Inflammatory macrophage (primary cell): ENCODE measurements around the gene C5orf46.
"Not testable (repeated sequence)": the region's sequence is repeated elsewhere in the genome, so short reads cannot be mapped to it uniquely, and the experiment has no call there.

Source experiments
- DNase-seq, 2 donors: peaks; one replicate each; pipeline ENCODE4 v3.0.0-alpha.2; 2020 to 2022
- total RNA-seq, 18 experiments: gene quantifications; one replicate each; lab custom pipeline; 2026; ENCODE audit warnings: mixed read lengths in 6 of 18, inconsistent platforms in 2 of 18; lab: John Stamatoyannopoulos, UW

Gene C5orf46
- 0 to 0.10 (median 0) reads per million in 18 experiments for total RNA-seq

DNA sequence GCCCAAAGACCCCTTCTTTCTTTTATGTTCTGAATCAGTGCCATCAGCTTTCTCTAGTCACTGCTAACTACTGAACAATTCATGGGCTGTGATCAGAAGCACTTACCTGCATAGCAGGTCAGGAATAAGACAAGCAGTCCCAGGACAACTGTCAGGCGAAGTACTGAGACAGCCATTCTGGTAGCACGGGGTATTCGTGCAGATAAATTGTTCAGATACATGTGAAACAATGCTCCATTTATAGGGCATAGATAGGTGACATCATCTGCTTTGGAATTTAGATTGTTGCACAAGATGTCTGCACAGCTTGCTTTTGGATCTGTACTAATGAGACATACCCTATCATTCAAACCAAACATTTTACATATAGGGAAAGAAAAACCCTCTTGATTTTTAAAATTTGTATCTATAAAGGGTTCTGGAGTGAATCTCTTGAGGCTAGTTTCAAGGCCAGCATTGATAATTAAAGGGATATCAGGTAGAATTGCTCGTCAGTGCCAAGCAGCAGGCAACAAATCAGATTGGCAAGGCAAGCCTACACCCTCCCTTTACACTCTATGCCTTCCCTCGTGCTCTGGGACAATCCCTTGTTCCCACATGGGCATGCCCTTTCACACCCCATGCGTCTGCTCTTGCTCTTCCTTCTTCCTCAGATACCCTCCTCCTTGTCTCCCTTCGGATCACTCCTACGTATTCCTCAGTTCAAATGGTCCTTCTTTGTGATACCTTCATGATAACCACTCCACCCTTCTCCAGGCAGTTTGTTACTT, at the start of gene C5orf46:
Gene C5orf46 (minus strand): TSS at position 213 of the 770 bp plus-strand sequence. CDS start 37 bp downstream, at position 176.
- no peak for DNase-seq

DNA sequence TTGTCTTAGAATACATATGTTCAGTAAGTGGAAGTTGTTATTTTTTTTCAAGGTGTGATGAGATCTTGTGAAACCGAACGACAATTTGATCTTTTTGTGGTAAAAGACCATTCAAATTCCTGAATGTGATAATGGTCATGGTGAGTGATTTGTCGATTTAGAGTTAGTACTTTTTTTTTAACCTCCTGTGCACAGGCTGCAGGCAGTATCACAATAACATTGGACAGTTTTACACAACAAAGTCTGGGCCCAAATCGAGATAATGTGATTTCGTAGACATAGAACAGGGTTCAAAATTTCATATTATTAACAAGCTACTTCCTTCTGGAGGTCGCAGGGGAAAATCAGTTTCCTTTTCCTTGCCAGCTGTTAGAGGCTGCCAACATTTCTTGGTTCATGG, 48.6 kb upstream of the C5orf46 start:
- no peak for DNase-seq

DNA sequence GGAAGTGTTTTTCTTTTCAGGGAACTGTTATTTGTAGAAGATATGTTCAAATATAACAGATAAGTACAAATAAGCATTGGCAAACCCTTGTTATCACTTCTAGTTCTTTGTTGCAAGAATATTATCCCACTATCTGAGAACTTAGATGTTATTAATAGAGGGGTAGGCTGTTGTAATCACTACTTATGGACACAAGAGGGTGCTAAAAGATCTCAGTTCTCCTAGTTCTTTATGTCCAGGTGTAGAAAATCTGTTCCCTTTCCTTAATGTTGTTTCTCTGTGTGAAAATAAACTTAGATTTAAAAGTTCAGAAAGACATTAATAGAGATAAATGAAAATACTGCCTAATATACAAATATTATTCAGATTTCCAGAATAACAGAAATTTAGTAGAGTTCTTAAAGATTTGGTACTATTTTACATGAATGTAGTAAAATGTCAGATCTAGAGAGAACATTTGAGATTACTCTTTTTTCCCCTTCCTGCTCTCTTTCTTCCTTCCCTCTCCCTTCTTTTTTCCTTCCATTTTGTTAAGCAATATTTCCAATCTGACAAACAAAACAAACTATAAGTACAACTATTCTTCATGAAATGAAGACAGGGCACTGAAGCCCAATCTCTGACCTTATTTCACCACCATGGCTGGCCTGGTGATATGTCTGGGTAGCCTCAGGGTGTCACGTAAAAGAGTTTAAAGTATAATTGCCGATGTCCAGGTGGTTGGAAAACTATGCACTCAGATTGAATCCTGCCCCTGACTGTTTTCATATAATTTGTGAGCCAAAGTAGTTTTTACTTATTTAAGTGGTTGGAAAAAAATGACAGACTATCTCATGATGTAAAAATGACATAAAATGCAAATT, 43.6 kb upstream of the C5orf46 start:
- peak; percentile 45 to 48 for DNase-seq

DNA sequence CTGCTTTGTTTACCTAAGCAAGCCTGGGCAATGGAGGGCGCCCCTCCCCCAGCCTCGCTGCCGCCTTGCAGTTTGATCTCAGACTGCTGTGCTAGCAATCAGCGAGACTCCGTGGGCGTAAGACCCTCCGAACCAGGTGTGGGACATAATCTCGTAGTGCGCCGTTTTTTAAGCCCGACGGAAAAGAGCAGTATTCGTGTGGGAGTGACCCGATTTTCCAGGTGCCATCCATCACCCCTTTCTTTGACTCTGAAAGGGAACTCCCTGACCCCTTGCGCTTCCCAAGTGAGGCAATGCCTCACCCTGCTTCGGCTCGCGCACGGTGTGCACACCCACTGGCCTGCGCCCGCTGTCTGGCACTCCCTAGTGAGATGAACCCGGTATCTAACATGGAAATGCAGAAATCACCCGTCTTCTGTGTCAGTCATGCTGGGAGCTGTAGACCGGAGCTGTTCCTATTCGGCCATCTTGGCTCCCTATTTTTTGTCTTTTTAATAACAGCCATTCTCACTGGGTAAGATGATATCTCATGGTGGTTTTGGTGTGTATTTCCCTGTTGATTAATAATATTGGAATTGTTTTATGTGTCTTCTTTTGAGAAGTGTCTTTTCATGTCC, 40.4 kb upstream of the C5orf46 start:
- DNase-seq: not testable (repeated sequence)

DNA sequence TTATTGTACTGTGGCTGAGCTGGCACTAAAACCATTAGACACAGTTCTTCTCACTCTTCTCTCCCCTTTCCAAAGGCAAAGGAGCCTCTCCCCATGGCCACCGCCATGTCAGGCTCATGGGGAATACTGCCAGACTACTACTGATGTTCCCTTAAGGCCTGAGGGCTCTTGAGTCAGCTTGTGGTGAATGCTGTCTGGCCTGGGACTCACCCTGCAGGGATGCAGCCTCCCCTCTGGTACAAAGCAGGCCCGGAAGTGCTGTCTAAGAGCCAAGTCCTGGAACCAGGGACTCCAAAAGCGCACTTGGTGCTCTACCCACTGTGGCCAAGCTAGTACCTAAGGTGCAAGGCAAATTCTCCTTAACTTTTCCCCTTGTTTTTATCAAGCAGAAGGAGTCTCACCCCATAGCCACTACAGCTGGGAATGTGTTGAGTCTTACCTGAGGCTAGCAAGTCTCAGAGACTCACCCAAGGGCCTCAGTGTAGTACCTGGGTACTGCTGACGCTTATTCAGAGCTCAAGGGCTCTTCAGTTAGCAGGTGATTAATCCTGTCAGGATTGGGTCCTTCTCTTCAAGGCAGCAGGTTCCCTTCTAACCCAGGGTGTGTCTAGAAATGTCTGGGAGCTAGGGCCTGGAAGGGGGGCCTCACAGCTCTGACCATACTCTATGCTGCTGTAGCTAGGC, 33.2 kb upstream of the C5orf46 start:
- DNase-seq: no peak

DNA sequence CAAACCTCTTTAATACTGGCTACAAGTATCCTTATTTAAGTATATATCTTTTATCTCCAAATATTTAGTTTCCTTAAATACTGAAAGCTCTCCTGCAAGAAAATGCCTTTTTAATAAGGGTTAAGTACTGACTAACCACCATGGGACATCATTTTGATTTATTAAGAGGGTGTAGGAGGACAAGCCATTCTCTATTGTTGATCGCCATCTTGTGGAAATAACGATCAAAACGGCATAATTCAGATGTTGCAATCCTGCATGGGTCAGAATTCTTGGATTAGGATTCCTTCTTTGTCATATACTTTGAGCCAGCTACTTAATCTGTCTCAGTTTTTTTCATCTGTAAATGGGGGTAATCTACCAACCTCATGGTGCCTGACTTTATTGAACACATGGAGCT, 28.7 kb upstream of the C5orf46 start:
- DNase-seq: peak; percentile 51 to 77

DNA sequence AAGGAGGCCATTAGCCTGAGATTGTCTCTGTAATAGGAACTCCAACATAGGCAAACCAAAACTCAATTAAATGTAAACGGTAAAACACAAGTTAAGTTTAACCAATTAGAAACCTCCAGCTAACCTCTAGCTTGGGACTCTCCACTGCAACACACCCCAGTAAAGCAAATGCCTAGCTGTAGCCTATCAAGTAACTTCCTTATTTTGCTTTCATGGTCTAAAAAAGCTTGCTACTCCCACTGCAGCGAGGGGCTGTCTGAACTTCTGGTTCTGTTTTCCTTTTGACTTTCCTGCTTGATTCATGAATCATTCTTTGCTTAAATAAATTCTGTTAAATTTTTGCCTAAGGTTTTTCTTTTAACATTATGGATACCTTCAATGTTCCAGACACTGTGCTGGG, 24.4 kb upstream of the C5orf46 start:
- peak; percentile 56 to 67 for DNase-seq

DNA sequence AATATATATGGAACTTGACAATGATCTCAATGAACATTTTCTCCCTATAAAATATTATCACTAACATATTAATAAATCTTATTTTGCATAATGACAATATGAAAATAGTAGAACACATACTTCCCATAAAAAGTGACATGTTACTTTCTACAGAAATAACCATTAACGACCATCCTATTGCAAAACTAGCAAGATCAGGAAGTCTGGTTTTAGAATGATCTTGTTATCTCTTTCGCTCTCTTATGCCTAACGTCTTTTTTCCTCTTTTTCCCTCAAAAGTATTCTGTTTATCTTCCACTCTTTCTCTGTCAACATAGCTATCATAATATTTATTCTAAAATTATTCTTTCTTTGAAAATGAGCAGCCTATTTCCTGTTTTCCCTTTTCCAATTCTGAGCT, 21.6 kb upstream of the C5orf46 start:
- peak in 1 of 2 donors; percentile 56 for DNase-seq

DNA sequence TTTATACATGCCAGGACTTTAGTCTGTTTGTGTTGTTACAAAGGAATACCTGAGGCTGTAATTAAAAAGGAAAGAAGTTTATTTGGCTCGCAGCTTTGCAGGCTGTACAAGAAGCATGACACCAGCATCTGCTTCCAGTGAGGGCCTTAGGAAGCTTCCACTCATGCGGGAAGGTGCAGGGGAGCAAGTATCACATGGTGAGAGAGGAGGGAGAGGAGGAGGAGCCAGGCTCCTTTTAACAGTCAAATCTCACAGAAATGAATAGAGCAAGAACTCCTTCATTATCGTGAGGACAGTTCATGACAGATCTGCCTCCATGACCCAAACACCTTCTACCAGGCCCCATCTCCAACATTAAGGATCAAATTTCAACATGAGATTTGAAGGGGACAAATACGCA, 18.7 kb upstream of the C5orf46 start:
- no peak for DNase-seq

DNA sequence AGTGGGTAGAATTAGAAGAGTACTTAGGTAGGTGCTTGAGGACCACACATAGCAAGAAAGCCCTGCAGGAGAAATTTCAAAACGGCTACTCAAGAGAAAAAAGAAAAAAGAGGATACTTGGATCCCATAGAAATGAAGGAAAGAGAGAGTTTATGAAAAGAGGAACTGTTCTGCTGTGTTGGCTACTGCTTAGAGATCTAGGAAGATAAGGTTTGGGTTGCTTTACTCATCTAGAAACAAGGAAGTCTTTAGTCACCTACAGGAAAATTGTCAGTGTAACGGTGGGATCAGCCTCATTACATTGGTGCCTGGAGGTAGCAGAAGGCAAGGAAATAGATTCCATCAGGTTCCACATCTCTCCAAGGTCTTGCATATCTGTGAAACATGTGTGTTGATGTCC, 14.8 kb upstream of the C5orf46 start:
- no peak for DNase-seq

DNA sequence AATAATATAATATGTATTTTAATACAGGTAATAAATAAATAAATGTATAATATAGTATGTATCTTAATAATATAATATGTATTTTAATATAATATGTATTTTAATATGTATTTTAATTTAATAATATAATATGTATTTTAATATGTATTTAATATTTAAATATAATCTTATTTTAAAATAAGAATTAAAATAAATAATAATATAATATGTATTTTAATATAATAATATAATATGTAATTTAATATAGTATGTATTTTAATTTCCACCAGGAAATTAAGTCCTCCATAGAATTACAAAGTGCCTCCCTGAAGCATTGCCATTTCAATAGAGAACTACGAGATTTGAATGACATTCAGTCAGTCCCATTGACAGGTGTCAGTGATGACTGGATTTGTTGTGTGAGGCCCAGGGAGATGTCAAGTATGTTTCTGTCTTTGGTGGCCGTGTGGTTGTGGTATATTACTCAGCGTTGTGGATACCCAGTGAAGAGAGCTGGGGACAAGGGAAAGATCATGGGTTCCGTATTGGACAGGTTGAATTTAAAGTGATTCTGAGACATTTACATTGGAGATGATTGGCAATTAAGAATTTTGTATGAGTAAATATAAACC, 14.2 kb upstream of the C5orf46 start:
- no peak for DNase-seq

DNA sequence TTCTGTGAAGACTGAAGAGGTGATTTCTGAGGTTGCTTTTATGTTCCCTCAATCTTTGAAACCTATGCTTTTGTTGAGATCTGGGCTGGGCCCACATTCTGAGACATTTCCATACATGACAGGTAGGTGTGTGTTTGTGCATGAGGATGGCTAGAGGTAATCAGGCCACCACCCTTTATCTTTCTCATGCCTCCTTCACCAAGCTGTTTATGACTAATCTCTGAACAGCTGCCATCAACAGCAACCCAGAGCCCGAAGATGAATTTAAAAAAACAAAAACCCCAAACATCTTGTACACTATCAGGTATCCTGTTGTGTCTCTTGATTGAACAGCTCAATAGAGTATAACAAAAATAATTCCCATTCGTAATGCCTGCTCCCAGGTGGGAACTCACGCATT, 12.6 kb upstream of the C5orf46 start:
- DNase-seq: no peak

DNA sequence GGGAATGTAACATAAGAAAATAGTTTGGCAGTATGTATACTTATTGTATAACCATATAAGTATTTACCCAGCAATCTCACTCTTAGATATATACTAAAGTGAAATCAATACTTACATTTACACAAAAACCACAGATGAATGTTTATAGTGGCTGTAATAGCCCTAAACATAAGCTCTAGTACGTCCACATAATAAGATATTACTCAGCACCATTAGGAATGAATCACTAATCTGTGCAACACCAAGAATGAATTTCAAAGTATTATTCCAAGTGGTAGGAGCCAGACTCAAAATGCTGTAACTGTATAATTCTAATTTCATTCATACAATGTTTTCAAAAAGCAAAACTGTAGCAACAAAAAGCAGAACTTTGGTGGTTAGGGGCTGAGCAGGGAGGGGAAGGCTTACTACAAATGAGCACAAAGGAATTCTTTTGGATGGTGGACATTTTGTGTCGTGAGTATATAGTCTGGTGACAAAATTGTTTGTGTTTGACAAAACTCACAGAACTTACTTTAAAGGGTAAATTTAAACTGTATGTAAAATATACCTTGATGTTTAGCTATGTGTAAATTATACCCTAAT, 11.9 kb upstream of the C5orf46 start:
- no peak for DNase-seq

DNA sequence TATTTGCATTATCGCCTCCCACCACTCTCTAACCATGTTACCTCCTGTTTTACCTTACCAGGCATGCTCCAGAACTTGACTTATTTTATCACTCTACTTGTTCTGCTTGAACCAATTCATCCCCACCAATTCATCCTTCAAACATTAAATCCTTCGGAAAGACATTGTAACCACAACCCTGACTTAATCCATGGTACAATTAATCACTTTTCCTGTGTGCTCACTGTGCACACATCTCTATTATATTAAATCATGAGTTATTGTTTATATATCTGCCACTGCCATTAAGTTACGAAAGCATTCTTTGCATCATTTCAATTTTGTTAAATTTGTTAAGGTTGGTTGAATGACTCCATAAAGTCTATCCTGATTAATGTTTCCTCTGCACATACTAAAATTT, 7.4 kb upstream of the C5orf46 start:
- DNase-seq: no peak

DNA sequence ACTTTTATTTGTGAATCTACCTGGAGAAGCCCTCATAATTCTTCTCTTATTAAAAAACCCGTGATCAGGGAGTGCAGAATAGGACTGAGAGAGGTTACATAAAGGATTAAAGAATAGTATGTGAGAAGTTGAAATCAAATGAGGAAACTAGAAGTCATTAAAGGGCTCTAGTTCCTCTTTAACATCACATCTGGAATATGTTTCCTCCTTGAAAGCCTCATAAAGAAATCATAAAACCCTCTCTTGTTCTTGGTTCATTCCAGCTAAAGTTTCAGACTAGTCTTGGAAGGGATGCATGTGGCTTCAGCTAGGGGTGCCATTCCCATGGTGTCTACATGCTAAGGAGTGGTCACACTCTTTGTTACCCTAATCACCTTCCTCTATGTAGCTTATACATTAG, 5.7 kb upstream of the C5orf46 start:
- peak; percentile 5 to 61 for DNase-seq

DNA sequence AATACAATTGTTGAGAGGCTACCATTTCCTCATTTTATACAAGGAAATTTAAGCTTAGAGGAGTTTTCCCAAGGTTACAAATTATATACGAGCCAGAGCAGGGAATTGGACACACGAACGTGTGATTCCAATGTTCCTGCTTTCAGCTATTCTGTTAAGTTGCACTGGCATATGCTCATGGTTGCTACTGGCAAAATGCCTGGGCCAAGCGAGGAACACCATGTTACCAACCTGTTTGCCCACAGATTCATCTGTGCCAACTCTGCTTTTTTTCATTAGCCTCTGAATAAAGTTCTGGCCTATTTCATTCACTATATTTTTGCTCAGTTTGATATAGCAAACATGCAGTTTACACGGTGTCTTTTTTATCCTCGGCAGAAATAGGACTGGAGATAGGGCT, 5.1 kb upstream of the C5orf46 start:
- DNase-seq: no peak

DNA sequence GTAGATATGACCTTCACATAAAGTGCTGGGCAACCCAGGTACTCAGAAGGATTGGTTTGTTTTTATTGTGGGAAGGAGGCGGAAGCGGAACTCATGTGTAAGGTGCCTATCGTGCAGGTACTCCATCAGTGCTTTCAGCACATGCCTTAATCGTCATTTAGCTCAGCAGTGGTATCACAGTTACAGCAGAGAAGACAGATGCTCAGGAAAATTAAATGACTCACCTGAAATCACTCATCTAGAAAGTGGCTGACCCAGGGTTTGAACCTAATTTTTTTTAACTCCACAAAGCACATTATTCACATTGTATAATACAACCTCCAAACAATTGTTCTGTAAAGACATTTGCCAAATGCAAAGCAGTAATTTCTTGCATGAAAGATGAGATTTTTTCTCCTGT, 2.2 kb downstream of the C5orf46 start:
- no peak for DNase-seq

DNA sequence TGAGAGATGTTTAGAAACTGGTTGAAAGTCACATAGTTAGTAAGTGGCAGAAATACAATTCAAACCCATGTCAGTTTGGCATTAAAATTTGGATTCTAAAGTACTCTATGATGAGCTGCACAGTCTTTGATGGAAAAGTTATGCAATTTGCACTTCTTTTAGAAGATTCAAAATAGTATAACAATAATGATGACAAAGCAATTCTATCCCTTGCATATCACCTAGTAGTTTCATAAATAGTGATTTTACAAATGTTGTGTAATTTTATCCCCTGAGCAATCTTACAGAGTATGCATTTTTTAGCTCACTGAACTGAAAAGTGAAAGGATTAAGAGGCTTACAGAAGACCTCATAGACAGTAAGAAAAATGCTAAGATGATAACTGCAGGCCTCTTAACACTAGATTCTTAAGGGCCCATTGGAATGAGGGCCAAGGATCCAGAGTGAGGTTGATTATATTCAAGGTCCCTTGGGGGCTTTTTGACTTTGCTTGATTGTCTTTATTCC, 3.7 kb downstream of the C5orf46 start:
- no peak for DNase-seq

DNA sequence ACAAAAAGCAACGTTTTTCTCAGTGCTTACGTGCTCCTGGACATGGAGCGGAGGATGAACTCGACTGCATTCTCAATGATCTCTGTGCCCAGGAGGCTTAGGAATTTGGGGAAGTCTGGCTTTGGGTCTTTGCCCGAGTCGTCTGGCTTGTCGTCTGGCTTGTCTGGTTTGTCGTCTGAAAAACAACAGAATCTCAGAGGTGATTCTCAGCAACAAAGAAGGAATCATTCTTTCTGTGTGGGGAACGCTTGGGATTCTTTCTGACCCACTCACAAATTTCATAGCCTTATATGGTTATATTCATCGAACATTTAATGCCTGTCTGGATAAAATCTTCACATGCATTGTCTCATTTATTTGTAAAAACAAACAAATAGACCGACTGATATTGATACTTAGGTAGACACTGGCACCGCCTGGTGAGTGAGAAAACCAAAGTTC, 4.7 kb downstream of the C5orf46 start:
- no peak for DNase-seq

DNA sequence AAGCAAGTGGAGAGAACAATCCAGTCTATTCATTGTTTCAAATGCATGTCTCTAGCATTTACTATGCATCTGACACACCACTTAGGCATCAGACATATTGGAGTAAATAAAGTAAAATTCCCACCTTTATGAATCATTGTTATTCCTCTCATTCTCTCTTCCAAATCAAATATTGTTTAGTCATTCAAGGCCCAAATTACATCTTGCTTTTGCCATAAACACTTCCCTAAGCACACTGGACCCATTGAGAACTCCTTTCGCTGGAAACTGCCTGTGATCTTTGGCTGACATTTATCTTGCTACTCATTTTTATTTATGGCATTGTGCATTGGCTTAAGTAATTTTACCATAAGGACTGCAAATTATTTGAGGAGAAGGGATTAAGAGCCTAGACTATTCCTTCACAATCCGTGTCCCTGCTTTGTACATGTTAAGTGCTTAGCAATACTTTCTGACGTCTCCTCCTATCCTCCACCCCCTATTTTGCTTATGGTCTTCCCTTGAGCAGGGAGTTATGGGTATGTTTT, 7.4 kb downstream of the C5orf46 start:
- no peak for DNase-seq

DNA sequence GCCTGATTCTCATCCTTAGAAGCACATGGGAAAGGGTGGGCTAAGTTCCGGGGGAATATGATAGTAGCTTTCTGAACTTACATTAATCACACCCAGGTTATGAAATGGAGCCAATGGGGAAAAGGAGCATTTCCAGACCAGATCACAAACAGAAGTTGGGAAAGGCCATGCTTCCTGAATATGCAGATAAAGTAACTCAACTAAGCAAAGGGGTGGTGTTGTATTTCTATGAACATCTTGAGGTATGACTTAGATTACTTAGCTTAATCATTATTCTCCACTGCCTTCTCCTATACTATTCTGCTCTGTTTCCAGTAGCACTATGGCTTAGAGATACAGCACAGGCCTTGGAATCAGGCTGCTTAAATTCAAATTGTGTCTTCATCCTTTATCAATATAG, 10.5 kb downstream of the C5orf46 start:
- DNase-seq: no peak
